GM18951 (cell line): ENCODE results near the gene DAPK1.

ENCODE experiments used
- POLR2A ChIP-seq: IDR thresholded peaks from 4 replicates; pipeline ENCODE4 v1.6.1; 2011; ENCODE audit warnings: mild to moderate bottlenecking; ENCODE audit not compliant: insufficient read length, insufficient read depth; ENCODE audit errors: extremely low read depth
- in situ Hi-C: fragments of 300-500 bp; cut with MboI; formaldehyde crosslinking; loops from one replicate; pipeline ENCODE4 v1.12.0; 2022; ENCODE audit warnings: low sequenced_read_pairs, mixed read lengths, inconsistent platforms; ENCODE audit not compliant: unreplicated experiment

DAPK1 gene

DNA sequence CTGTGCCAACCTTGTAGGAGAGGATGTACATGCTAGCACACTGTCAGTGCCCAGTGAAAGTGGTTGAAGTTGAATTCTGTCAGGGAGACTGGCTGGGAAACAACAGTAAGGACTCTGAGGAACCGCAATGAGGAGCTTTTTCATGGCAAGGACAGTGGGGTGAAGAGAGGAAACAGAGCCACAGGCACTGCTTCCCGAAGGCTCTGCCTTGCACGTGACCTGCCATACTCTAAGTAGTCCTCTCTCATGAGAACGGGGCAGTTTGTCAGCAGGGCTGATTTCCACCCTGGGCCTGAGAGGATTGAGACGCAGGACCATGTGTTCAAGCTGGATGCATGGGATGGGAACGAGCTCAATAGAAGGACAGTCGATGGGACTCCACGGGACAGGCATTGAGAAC lies 121.7 kb downstream of the DAPK1 start:
- in situ Hi-C loops, result no loop called here
- TF ChIP-seq POLR2A, result no peak

DNA sequence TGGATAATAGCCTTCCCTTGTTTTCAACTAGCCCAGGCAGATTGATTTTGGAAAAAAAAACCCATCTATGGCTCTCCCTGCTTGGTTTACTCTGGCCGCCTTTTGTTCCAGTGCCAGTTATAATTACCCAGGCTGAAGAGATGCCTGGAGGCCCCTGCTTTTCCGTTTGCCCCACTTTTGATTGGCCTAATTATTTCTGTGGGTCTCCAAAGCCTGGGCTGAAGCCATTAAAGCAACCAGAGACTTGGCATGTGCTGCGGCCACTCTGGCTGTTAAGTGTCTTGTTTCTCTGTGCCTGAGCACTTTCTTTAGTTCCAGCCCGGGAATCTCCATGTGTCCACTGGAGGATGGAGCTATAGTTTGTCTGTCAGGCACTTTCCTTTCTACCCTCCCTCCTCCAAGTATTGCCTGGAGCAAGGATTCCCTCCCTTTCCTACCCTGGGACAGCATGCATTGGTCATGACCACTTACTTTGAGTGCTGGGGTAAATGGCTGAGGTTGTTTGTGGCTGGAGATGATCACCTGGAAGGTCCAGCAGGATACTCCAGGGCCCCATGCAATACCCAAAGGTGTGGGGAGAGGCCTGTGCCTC lies 123.2 kb downstream of the DAPK1 start:
- in situ Hi-C loops, result no loop called here
- no peak for TF ChIP-seq POLR2A

DNA sequence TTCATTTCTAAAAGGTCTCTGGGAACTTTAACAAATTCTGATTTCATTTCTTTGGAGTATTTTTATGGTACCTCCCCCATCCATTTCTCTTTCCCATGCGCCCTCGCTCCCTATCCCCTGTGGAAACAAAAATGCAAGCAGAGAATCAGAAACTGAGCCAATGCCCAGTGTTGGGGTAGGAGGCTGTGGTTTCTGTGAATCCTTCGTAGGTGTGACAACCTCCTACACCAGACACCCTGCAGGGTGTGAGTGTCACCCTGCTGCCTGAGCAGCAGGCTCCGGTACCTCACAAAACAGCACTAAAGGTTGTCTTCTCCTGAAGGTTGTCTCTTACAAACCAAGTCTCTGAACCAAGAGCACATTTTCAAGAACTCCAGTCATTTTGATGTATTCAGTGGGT lies 124.4 kb downstream of the DAPK1 start:
- in situ Hi-C loops, result no loop called here
- no peak for TF ChIP-seq POLR2A

- in situ Hi-C loops, result no loop called here
- TF ChIP-seq POLR2A, result no peak
These were observed 125.3 kb downstream of the DAPK1 start for GRCh38 chr9:87622923-87623322.

DNA sequence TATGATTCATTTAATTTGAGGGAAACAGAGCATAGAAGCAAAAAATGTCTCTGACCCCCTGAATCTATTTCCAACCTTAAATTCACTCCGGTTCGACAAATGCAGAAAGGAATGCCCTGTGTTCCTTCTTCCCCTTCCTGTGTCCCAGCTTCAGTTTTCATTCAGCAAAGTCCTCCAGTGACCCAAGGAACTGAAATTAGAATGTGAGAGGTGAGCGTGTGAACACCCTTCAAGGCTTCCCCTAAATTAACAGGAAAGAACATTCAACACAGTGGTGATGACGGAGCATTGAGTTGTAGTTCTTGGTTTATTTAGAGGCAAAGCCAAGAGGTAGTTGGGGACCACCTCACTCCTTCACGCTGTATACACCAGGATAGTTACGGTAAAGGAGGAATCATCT lies 130.7 kb downstream of the DAPK1 start:
- TF ChIP-seq POLR2A, result no peak
- in situ Hi-C loops, result no loop called here

- TF ChIP-seq POLR2A, result no peak
- in situ Hi-C loops, result no loop called here
These were observed 131.4 kb downstream of the DAPK1 start for GRCh38 chr9:87629104-87629503.

DNA sequence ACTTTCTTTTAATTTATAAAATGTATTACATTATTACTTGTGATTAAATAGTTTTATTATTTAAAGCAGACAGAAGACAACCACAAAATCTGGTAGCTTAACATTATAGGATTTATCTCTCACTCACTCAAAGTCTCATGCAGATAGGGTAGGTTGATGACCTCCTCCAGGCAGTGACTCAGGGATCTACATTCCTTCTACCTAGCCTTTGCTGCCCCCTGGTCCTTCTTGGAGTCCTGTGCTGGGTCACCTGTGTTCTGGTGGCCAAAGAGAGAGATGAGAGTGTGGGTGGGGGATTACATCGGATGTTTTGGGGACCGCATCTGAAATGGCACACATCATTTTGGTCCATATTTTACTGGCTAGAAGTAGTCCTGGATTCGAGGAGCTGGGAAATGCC lies 132.6 kb downstream of the DAPK1 start:
- TF ChIP-seq POLR2A, result no peak
- in situ Hi-C loops, result no loop called here

DNA sequence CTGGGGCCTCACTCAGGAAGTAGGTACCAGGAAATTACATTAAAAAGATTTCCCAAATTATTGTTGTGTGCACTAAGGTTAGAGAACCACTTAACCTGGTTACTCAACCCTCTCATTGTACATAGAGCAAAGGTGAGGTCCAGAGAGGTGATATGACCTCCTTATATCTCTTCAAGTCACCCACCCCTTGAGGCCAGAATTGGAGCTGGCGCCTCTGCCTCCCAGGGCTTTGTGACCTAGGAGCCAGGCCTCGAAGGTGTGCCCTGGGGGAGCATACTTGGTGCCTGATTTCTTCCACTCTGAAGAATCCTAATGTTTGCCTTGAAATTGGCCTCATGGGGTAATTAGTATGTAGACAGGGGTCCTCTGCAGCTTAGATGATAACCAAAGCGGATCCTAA lies 133.2 kb downstream of the DAPK1 start:
- in situ Hi-C loops, result no loop called here
- TF ChIP-seq POLR2A, result no peak

GRCh38 chr9:87635656-87636501 lies 138.2 kb downstream of the DAPK1 start:
- in situ Hi-C loops, result no loop called here
- TF ChIP-seq POLR2A, result no peak

DNA sequence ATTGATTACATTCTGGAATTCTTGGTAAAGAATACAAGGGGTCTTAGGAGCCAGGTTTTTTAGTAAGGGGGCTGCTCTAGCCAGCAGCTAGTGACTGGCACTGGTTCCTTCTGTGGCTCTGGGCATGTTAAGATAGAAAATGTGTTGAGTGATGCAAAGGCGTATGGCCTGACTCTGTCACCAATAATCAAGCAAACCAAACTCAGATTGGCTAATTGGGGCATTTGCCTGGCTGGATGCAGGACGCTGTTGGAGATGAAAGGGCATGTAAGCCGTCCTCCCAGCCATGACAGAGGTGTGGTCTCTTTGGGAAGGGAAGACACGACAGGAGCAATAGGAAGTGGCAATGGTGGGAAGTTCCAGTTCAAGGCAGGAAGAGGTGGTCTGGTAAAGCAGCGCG lies 140.6 kb downstream of the DAPK1 start:
- TF ChIP-seq POLR2A, result no peak
- in situ Hi-C loops, result no loop called here

DNA sequence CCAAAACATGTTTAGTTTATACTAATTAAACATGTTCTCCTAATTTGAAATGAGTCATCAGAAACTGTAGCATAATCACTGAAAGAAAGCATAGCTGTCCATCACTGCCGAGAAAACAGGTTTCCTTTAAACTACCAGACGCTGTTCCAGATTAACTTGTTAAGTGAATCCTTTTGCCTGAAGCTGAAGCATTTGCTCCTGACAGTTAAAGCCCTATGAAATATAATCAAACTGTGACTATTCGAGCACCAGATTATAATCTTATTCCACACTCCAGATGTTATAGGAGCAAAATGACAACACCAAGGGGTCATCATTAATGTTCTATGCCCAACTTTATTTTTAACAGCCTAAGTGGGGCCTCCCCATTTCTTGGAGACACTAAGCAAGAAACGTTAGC lies 142.3 kb downstream of the DAPK1 start:
- TF ChIP-seq POLR2A, result no peak
- in situ Hi-C loops, result no loop called here

DNA sequence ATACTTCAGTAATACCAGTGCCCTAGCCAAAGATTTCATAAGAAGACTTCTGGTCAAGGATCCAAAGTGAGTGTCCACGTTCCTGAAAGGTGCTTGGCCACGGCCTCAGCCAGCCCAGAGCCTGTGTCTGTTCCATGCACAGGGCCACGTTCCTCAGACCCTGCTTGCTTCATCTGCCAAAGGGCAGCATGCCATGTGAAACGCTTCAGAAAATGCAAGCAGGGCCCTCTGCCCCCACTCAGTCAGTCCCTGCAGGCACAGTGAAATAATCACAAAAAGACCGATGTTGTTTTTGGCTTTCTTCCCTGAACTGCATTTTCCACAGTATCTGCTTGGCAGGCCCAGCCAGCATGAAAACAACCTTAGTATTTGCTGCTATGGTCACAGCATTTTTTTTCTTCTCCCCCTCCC lies 142.7 kb downstream of the DAPK1 start:
- in situ Hi-C loops, result no loop called here

DNA sequence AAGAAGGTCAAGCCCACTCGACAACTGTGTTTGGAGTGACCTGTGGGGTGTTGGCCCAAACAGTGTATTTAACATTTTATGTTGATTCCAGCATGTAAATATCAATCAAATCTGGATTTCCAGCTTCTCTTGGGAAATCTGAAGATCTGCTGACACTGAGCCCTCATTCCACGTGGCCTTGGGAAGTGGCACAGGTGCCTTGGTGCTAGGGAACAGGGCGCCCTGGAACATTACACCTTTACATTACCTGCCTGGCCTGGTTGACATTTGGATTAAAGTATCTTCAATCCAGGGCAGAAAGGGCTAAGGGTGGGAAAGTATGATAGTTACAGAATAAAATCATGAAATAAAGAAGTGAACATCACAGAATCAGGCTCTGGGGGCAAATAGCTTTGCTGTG lies 143.4 kb downstream of the DAPK1 start:
- in situ Hi-C loops, result no loop called here

More for the DNA sequence above, 142.7 kb downstream of the DAPK1 start:
- no peak for TF ChIP-seq POLR2A

More for the DNA sequence above, 143.4 kb downstream of the DAPK1 start:
- TF ChIP-seq POLR2A, result no peak
